ENCODE data around the gene TRIM69. TPM values are rescaled to one million over a fixed set of nuclear protein-coding genes. Genes with fewer than 3 reads are reported as not detected.
"Not testable (repeated sequence)": the region's sequence is repeated elsewhere in the genome, so short reads cannot be mapped to it uniquely, and the experiment has no call there.

TRIM69 gene
- total RNA-seq, 1 donor from 2014 or later, result 22.8 TPM

- Mint-ChIP-seq H3K4me1 (ENCODE audit: low read depth, unreplicated experiment) (no peaks in the 10 kb centered on the region), H3K4me3 (ENCODE audit: unreplicated experiment) (no peak overlapping the region), H3K27me3 (ENCODE audit: unreplicated experiment) (no peaks in the 10 kb centered on the region), H3K27ac (ENCODE audit: unreplicated experiment) (no peak overlapping the region), H3K9me3 (ENCODE audit: unreplicated experiment) (no peaks in the 10 kb centered on the region), H3K36me3 (ENCODE audit: unreplicated experiment) (no peaks in the 10 kb centered on the region)
- DNase-seq, result no peak
- TF ChIP-seq CTCF (IDR thresholded peaks at IDR 0.05; ENCODE audit: partially characterized antibody, unreplicated experiment), result no peak
These were observed 19.2 kb upstream of the TRIM69 start for GRCh38 chr15:44716983-44717602.

DNA sequence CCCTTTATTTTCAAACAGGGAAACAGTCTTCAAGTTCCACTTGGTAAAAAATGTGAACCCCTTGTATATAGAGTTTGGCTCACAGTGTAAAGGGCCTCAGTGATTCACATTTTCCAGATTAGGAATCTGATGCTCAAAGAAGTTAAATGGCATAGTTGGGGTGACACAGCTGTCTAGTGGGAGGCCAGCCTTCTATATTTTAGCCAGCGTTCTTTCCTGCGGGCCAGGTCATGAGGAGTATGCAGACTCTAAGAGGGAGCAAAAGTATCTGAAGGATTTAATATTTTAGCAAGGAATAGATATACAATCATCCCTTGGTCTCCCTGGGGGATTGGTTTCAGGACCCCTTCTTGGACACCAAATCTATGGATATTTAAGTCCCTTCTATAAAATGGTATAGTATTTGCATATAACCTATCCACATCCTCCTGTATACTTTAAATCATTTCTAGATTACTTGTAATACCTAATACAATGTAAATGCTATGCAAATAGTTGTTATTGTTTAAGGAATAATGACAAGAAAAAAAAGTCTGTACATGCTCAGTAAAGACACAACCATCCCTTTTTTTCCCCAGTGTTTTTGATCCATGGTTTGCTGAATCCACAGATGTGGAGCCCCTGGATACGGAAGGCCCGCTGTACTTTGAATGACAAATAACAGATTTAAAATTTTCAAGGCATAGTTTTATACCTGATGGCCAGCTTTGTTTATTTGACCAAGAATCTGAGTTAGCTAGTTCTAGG lies 18.0 kb upstream of the TRIM69 start:
- DNase-seq, result no peak

DNA sequence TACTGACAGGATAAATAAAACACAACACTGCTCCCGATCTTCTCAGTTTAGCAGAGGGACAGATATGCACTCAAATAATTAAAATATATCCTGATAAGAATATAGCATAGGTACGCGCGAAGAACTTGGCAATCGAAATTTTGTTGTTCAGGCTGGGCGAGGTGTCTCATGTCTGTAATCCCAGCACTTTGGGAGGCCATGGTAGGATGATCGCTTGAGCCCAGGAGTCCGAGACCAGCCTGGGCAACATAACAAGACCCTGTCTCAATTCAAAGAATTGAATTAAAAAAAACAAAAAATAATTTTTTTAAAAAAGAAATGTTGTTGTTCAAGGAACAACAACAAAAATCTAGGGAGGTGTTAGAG lies 17.4 kb upstream of the TRIM69 start:
- Mint-ChIP-seq H3K27ac (ENCODE audit: unreplicated experiment) (no peak overlapping the region), H3K27me3 (ENCODE audit: unreplicated experiment) (no peaks in the 10 kb centered on the region), H3K4me3 (ENCODE audit: unreplicated experiment) (no peak overlapping the region), H3K9me3 (ENCODE audit: unreplicated experiment) (no peaks in the 10 kb centered on the region), H3K4me1 (ENCODE audit: low read depth, unreplicated experiment) (no peaks in the 10 kb centered on the region), H3K36me3 (ENCODE audit: unreplicated experiment) (no peaks in the 10 kb centered on the region)
- no peak for DNase-seq
- no peak for TF ChIP-seq CTCF (IDR thresholded peaks at IDR 0.05; ENCODE audit: partially characterized antibody, unreplicated experiment)

More for the DNA sequence above, 18.0 kb upstream of the TRIM69 start:
- H3K4me3 Mint-ChIP-seq (ENCODE audit: unreplicated experiment), result no peak overlapping the region
- no peaks in the 10 kb centered on the region for H3K27me3 Mint-ChIP-seq (ENCODE audit: unreplicated experiment)
- H3K27ac Mint-ChIP-seq (ENCODE audit: unreplicated experiment), result no peak overlapping the region
- no peaks in the 10 kb centered on the region for H3K36me3 Mint-ChIP-seq (ENCODE audit: unreplicated experiment)
- no peak for TF ChIP-seq CTCF (IDR thresholded peaks at IDR 0.05; ENCODE audit: partially characterized antibody, unreplicated experiment)
- H3K9me3 Mint-ChIP-seq (ENCODE audit: unreplicated experiment), result no peaks in the 10 kb centered on the region
- H3K4me1 Mint-ChIP-seq (ENCODE audit: low read depth, unreplicated experiment), result no peaks in the 10 kb centered on the region

DNA sequence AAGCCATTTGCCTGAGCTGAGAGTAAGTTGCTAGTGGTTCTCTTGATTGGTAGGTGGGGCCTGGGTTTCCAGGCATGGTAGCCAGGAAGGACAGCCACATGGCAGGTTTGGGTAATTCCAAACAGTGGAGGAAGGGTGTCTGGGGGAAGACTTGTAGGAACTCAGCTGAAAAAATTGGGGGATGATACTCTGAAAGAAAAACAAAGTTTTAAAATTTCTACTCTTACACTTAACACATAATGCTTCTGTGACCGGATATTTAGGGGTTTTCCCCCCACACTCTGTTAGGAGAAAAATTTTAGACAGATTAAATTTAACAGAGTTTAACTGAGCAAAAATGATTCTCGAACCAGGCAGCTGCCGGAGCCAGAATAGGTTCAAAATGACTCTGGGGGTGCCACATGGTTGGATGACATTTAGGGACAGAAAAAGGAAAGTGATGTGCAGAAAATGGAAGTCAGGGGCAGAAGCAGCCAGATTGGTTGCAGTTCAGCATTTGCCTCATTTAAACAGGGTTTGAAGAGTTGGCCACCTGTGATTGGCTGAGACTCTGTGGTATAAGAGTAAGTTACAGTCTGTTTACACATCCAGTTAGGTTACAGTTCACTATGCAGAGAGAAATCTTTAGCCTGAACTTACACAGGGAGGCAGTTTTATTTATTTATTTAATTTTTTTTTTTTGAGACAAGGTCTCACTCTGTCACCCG lies 16.9 kb upstream of the TRIM69 start:
- DNase-seq, result no peak
- Mint-ChIP-seq H3K27ac (ENCODE audit: unreplicated experiment) (no peak overlapping the region), H3K27me3 (ENCODE audit: unreplicated experiment) (no peaks in the 10 kb centered on the region), H3K9me3 (ENCODE audit: unreplicated experiment) (no peaks in the 10 kb centered on the region), H3K4me3 (ENCODE audit: unreplicated experiment) (no peak overlapping the region), H3K4me1 (ENCODE audit: low read depth, unreplicated experiment) (no peaks in the 10 kb centered on the region), H3K36me3 (ENCODE audit: unreplicated experiment) (no peaks in the 10 kb centered on the region)
- TF ChIP-seq CTCF (IDR thresholded peaks at IDR 0.05; ENCODE audit: partially characterized antibody, unreplicated experiment), result no peak

GRCh38 chr15:44720000-44720435 lies 16.3 kb upstream of the TRIM69 start:
- not testable (repeated sequence) for H3K9me3 Mint-ChIP-seq (ENCODE audit: unreplicated experiment); DNase-seq; H3K27me3 Mint-ChIP-seq (ENCODE audit: unreplicated experiment); H3K4me3 Mint-ChIP-seq (ENCODE audit: unreplicated experiment); H3K36me3 Mint-ChIP-seq (ENCODE audit: unreplicated experiment); H3K4me1 Mint-ChIP-seq (ENCODE audit: low read depth, unreplicated experiment); H3K27ac Mint-ChIP-seq (ENCODE audit: unreplicated experiment)

Data from glutamatergic neuron (in vitro differentiated cells).